Body of pancreas (tissue), 4 donors: ENCODE measurements around the gene NCOR2. TPM values are rescaled to one million over a fixed set of nuclear protein-coding genes. Genes with fewer than 3 reads are reported as not detected.

Experiments used
- ATAC-seq: fragments of 150-250 bp; one replicate; pipeline ENCODE4 v1.9.1; 2016
- DNase-seq, 4 donors: peaks; one replicate each; pipeline ENCODE4 v3.0.0-alpha.2; 2019
- H3K27ac ChIP-seq, 4 donors: fragments of 200-600 bp; sonication (generic); 1 replicate in 3 of 4; 2 replicates in 1 of 4; pipeline versions ENCODE4 v1.5.1 to v1.6.1; 2016 to 2019; ENCODE audit warnings: mild to moderate bottlenecking in 1 of 4, mixed read lengths in 1 of 4, moderate library complexity in 1 of 4
- H3K27me3 ChIP-seq, 2 donors: fragments of 200-600 bp; sonication (generic); one replicate each; pipeline ENCODE4 v1.6.0; 2016; ENCODE audit warnings: mild to moderate bottlenecking in 1 of 2
- H3K36me3 ChIP-seq, 2 donors: fragments of 200-600 bp; sonication (generic); replicated peaks in 1 of 2; 2 replicates each; pipeline ENCODE4 v1.5.1; 2016; ENCODE audit warnings: low read depth in 2 of 2; ENCODE audit not compliant: insufficient read depth in 1 of 2
- H3K4me1 ChIP-seq: fragments of 200-600 bp; sonication (generic); one replicate; pipeline ENCODE4 v1.6.0; 2016
- H3K4me3 ChIP-seq, 2 donors: fragments of 200-600 bp; sonication (generic); 1 replicate in 1 of 2; 2 replicates in 1 of 2; pipeline ENCODE4 v1.5.1; 2016 to 2019
- H3K9me3 ChIP-seq, 3 donors: fragments of 200-600 bp; sonication (generic); 1 replicate in 2 of 3; 2 replicates in 1 of 3; pipeline ENCODE4 v1.5.1; 2016
- CTCF ChIP-seq, 7 experiments: fragments of 450-650 bp in 4 of 7; fragments of 200-600 bp in 3 of 7; sonication (generic) in 3 of 7; IDR thresholded peaks; one replicate each; pipeline ENCODE4 v1.5.1; 2016 to 2019; ENCODE audit warnings: antibody characterized with exemption in 7 of 7
- POLR2A ChIP-seq, 3 donors: fragments of 450-650 bp; IDR thresholded peaks; one replicate each; pipeline ENCODE4 v1.6.1; 2016; ENCODE audit warnings: antibody characterized with exemption in 3 of 3, mild to moderate bottlenecking in 2 of 3
- WGBS, 2 donors: methylation state at CpG; one replicate each; pipeline ENCODE4 v1.1.5; 2017; 5-methylcytosine and 5-hydroxymethylcytosine counted together
- intact Hi-C: fragments of 100-400 bp; cut with DNase I; formaldehyde crosslinking; loops from one replicate; pipeline ENCODE4 v1.15.1; 2023
- total RNA-seq, 2 donors: library from RNA; depleted of rRNA; stranded (reverse); fragments of >200 nt; gene quantifications; one replicate each; pipeline ENCODE4 v1.1.0, GENCODE V29; 2016

NCOR2 gene
- total RNA-seq, 2 donors from 2014 or later: 53.7 to 397 TPM

- 63 to 100% methylated on average over 3 to 12 of the region's 12 CpGs for WGBS, 2 donors
- H3K9me3 ChIP-seq: no peaks in the 10 kb centered on the region
- ATAC-seq (no peak), DNase-seq (peak in 2 of 4 donors; percentile 42 to 46)
- no peak for TF ChIP-seq POLR2A (IDR thresholded peaks at IDR 0.05)
- no peak for TF ChIP-seq CTCF (IDR thresholded peaks at IDR 0.05)
- H3K4me1 ChIP-seq: peaks cover 42% of the 10 kb centered on the region
- intact Hi-C loops: no loop called here
- H3K4me3 ChIP-seq: no peak overlapping the region
- H3K36me3 ChIP-seq: no peaks in the 10 kb centered on the region
- H3K27ac ChIP-seq: peak overlapping the region in 1 of 4 donors; percentile 0
- no peaks in the 10 kb centered on the region for H3K27me3 ChIP-seq
These were observed 44.3 kb downstream of the NCOR2 start for GRCh38 chr12:124523071-124523470.

- Histone ChIP-seq H3K4me3 (no peak overlapping the region), H3K27ac (peak overlapping the region; percentile 96 to 98 (median 96)), H3K27me3 (no peaks in the 10 kb centered on the region), H3K9me3 (no peaks in the 10 kb centered on the region), H3K36me3 (no peaks in the 10 kb centered on the region), H3K4me1 (peaks cover 61% of the 10 kb centered on the region)
- TF ChIP-seq CTCF (IDR thresholded peaks at IDR 0.05) (no peak), POLR2A (IDR thresholded peaks at IDR 0.05) (no peak)
- intact Hi-C loops: no loop called here
- ATAC-seq: no peak
- DNase-seq: no peak
- WGBS, 2 donors: 65 to 67% methylated on average over 6 to 8 of the region's 10 CpGs
These were observed 46.5 kb downstream of the NCOR2 start for GRCh38 chr12:124520907-124521306.

GRCh38 chr12:124520265-124520701, 47.1 kb downstream of the NCOR2 start:
- intact Hi-C loops: no loop called here
- no peaks in the 10 kb centered on the region for H3K9me3 ChIP-seq
- WGBS, 2 donors: 11 to 18% methylated on average over 10 to 14 of the region's 14 CpGs
- no peaks in the 10 kb centered on the region for H3K27me3 ChIP-seq
- H3K4me3 ChIP-seq: no peak overlapping the region
- ATAC-seq (peak; percentile 66), DNase-seq (peak; percentile 87 to 92 (median 92))
- peaks cover 58% of the 10 kb centered on the region for H3K4me1 ChIP-seq
- peak overlapping the region; percentile 96 to 98 (median 96) for H3K27ac ChIP-seq
- no peaks in the 10 kb centered on the region for H3K36me3 ChIP-seq
- TF ChIP-seq CTCF (IDR thresholded peaks at IDR 0.05): no peak
- TF ChIP-seq POLR2A (IDR thresholded peaks at IDR 0.05): peak in 2 of 3 donors; percentile 27 to 36

- ATAC-seq (no peak), DNase-seq (no peak)
- Histone ChIP-seq H3K27me3 (no peaks in the 10 kb centered on the region), H3K4me1 (peaks cover 56% of the 10 kb centered on the region), H3K36me3 (no peaks in the 10 kb centered on the region), H3K4me3 (no peak overlapping the region), H3K9me3 (no peaks in the 10 kb centered on the region), H3K27ac (peak overlapping the region; percentile 96 to 98 (median 96))
- WGBS, 2 donors: 26% methylated on average over 10 of the region's 10 CpGs; no CpG with 5 or more reads in 1 of the 2 donors
- intact Hi-C loops: no loop called here
- TF ChIP-seq POLR2A (IDR thresholded peaks at IDR 0.05): no peak
- TF ChIP-seq CTCF (IDR thresholded peaks at IDR 0.05): no peak
These were observed 47.7 kb downstream of the NCOR2 start for GRCh38 chr12:124519746-124520145.
